NCI-H82 treated with DMSO at 0.1 percent for 48 hours (cell line): ENCODE results near the gene SLC9A8.

Experiments used
- DNase-seq: peaks from one replicate; lab custom pipeline; 2025; ENCODE audit not compliant: unreplicated experiment; lab: John Stamatoyannopoulos, UW

Gene SLC9A8

DNA sequence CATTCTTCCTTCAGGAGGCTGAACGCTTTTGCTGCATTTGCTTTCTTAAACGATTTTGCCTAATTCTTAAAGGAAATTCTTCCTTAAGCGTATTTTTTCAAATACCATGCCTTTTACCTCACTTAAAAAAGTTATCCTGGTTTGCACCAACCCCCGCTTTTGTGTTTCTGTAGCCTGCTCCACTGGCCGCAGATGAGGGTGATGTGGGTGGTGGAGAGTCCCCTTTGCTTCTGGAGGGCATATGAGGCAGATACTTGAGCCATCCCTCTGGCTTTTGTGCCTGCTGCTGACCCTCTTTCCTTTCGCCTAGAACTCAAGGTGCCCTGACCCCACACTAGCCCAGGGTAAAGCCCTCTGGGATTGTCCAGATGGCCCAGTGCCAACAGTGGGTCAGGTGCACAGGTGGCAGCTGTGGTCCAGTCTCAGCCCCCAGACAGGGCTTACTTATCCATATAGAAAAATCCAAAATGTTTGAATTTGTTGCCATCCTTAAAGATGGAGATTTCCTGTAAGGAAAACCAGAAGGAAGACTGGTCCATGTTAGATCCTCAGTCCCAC, 58.8 kb downstream of the SLC9A8 start:
- DNase-seq, result no peak

DNA sequence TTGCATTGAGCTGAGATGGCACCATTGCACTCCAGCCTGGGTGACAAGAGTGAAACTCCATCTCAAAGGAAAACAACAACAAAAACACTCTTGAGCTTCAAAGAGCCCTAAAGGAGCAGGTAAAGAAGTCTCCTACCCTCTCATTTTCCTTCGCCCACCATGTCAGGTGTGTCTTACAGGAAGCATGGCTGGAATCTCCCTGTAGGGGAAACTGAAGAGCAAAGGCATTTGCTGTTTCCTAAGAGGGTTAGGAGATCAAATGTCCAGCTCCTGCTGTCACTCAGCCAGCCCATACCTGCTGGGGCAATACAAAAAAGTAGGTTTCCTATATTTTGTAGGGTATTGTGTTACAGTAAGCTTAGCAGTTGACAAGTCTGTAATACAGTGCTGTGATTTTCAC, 59.4 kb downstream of the SLC9A8 start:
- no peak for DNase-seq

DNA sequence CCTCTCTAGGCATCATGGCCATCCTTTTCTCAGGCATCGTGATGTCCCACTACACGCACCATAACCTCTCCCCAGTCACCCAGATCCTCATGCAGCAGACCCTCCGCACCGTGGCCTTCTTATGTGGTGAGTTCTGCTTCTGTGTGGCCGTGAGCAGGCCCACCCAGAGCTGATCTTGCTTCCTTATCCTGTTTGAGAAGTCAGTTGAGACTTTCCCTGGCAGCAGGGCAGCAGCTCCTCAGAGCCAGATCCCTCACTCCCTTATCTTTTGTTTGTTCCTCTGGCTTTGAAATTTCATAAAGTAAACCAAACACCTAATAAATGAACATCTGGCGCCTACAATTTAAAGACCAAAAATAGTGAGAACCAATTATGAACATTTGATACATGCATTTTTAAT, 62.1 kb downstream of the SLC9A8 start:
- DNase-seq, result no peak

DNA sequence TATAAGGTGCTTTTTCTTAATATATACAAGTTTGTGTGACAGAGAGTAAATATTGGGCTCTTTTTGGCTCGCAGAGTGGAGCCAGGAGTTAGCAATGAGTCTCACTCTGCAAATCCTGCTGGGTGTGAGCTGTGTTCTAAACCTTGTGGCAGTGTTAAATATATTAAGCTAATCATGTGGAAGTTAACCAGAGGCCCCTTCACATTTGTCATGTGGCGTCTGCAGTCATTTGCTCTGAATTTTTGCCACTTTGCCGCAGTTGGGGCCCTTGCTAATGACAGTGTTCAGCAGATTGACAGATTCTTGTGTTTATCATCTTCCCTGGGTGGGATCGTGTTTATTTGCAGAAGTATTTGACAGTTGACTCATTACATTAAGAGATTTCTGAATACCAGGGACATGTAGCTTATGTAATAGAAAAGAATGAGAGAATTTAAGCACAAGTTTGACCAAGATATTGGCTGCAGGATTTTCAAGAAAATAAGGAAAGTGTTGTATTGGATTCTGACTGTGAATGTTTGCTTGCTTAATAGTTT, 64.8 kb downstream of the SLC9A8 start:
- no peak for DNase-seq

DNA sequence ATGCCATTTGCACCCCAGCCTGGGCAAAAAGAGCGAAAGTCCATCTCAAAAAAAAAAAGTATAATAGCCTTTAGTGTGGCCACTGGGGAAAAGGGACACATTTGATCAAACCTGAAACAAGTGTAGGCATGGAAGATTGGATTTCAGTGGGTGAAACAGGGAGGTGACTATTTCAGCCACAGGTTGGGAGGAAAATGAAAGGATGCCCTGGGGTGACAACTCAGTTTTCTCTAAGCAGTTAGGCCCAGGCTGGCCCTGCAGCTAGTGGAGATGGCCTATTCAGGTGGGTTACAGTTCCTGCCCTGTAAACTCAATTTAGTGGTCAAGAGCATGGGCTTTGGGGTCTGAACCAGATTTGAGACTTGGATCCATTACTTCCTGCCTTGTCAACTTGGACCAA, 66.3 kb downstream of the SLC9A8 start:
- DNase-seq, result no peak

DNA sequence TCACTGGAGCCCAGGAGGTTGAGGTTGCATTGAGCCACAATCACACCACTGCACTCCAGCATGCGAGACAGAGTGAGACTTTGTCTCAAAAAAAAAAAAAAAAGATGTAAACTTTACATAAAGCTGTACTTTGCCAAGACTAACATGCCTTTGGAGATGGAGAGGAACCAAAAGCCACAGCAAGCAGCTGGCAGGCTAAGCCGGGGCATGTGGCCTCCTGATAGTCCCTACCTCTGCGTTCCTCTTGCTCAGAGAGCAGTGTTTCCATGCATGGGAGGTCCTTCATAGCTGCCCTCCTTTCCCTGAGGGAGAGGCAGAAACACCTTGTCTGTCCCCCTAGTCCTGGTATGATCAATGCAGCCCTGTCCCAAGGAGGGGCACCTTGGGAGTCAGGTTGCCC, 67.5 kb downstream of the SLC9A8 start:
- DNase-seq, result no peak

DNA sequence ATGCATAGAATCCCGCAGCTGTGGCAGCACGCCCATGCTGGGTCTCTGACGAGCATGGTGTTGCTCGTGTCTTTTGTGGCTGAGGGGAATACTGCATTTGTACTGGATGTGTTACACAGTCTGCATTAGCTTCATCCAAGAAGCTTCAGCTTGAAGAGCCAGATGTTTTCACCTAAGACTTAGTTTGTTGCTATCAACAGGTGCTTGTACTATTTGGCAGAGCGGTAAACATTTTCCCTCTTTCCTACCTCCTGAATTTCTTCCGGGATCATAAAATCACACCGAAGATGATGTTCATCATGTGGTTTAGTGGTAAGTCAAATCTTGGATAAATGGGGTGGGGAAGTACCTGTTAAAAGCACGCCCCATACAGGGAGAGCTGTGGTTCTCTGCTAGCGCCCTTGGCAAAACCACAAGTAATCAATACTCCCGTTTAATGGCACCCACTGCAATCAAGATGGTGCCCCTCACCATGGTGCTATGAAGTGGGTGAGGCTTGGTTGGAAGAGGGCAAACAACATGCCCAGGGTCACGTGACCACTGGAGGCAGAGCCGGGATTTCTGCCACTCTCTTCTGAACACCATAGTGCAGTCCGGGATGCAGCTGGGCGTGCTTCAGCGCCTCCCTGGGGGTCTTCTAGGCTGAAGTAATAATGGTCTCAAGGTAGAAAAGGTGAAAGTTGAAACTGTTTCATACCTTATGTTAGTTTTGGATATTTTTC, 68.3 kb downstream of the SLC9A8 start:
- DNase-seq, result no peak

DNA sequence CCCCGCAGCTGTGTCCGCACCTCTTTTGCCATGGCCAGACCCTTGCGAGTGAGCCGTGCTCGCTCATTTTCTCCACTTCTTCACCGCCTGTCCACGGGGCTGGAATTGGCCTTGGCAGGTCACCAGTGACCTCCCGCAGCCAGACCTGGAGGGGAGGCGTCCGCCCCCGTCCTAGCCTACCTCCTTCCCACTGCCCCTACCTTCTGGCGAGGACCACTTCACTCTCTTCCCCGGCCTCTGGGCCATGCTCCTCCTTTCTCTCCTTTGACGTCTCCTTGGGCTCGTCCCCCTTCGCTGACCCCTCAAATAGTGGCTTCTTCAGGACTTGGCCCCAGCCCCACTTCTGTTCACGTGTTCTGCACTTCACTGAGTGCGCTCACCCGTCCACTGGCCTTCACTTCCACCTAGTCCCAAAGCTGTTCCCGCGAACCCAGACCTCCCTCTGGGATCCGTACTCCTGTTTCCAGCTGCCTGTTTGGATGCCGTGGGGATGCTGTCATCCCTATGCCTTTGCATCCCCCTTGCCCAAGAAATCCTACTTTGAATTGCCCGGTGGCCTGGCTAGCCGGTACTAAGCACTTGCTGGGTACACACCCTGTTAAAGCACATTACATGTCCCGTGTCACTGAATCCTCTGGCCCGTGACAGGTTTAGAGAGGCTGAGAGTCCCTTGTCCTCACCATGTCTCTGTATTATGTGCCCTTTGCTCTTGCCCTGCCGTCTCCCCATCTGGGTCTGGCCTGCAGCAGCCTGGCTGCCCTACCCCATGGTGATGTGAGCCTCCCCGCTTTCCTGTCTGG, 69.7 kb downstream of the SLC9A8 start:
- no peak for DNase-seq

DNA sequence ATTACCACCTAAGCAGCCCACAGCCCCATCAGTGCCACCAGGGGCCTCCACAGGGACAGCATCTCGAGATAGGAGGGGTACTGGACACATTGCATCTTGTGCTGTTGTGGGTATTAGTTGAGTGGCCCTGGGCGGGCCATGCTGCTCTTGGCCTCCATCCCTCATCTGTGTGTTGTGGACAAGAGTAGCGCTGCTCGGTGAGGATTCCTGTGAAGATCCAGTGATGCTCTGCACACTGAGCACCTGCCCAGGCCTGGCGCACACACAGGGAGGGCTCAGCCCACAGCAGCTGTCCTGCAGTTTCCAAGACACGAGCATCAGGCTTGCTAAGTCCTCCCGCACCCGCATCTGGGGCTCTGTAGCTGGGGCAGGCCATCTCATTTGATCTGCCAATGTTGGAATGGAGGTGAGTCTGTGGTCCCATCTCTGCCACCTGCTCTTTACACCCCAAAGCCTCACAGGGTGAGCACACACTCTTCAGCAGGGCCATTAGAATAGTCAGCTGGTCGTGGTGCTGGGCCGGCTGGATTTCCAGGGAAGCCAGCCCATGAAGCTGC, 70.7 kb downstream of the SLC9A8 start:
- no peak for DNase-seq

DNA sequence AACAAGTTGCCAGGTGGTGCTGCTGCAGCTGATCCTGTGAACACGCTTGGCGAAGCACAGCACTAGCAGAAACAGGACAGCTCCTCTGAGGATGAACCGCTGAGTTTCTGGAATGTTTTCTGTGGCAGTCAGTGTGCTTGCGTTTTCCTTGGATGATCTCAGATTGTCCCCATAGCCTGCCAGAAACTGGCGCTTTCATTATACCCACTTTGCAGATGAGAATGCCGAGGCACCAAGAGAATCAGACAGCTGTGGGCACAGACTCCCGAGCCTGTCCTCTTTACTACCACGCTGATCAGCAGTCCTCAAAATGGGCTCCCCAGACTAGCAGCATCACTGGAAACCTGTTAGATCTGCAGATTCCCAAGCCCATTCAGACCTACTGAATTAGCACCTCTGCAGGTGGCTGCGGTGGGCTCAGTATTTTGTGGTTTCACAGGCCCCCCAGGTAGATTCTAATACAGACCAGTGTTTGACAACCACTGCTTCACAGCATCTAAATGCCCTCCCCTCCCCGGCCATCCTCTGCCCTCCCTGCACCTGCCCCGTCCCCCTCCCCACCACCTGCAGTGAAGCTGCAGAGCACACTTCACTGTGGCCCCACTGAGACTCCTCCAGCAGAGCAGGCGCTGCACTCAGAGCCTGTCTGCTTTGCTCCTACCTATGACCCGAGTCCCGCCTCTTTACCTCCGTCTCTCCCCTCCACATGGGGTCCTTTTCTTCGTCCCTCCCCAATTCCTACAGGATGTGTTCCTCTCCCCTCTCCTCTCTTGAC, 73.1 kb downstream of the SLC9A8 start:
- DNase-seq, result no peak

DNA sequence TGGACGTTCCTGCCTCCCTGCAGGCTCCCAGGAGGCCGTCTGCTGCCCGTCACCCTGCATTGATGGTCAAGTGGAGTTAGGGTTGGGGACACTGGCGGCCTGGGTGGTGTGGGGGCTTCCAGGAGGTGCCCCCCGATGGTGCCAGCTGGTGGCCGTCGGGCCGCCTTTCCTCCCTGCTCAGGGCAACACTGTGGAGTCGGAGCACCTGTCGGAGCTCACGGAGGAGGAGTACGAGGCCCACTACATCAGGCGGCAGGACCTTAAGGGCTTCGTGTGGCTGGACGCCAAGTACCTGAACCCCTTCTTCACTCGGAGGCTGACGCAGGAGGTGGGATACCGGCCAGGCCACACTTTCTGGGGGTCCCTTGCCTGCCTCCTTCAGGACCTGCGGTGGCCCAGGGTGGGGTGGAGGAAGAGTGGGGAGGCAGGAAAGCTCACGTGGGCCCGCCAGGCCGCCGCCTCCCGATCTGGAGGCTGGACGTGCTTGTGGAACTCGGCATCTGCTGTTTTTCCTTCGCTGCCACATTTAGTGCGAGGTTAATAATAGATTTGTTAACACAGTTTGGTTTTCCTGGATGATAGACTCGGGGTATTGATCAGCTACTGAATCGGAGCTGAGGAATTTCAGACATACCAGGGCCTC, 74.1 kb downstream of the SLC9A8 start:
- no peak for DNase-seq

DNA sequence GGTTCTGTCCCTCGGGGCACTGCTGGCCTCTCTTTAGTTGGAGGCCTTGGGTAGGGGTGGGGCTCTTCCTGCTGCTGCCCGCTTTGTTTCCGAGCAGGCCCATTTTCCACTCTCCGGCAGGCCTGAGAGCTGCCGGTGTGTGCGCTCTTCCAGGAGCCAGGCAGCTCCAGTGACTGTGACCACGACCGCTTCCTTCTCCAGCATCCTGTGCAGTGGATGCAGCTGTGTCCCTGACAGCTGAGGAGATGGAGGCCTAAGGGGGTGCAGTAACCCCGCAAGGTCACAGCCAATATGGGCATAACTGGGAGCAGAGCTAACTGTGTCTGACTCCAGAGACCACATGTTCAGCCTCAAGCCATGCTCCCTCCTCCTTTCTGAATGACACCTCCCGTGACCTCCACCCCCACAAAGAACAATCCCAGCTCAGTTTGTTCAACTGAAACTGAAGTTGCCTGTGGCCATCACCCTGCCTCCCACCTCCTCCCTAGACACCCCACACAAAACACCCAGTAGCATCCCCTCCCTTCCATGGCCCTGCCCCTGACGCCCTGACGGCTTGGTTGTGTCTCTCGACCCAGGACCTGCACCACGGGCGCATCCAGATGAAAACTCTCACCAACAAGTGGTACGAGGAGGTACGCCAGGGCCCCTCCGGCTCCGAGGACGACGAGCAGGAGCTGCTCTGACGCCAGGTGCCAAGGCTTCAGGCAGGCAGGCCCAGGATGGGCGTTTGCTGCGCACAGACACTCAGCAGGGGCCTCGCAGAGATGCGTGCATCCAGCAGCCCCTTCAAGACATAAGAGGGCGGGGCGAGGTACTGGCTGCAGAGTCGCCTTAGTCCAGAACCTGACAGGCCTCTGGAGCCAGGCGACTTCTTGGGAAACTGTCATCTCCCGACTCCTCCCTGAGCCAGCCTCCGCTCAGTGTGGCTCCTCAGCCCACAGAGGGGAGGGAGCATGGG, 74.9 kb downstream of the SLC9A8 start:
- DNase-seq, result no peak

DNA sequence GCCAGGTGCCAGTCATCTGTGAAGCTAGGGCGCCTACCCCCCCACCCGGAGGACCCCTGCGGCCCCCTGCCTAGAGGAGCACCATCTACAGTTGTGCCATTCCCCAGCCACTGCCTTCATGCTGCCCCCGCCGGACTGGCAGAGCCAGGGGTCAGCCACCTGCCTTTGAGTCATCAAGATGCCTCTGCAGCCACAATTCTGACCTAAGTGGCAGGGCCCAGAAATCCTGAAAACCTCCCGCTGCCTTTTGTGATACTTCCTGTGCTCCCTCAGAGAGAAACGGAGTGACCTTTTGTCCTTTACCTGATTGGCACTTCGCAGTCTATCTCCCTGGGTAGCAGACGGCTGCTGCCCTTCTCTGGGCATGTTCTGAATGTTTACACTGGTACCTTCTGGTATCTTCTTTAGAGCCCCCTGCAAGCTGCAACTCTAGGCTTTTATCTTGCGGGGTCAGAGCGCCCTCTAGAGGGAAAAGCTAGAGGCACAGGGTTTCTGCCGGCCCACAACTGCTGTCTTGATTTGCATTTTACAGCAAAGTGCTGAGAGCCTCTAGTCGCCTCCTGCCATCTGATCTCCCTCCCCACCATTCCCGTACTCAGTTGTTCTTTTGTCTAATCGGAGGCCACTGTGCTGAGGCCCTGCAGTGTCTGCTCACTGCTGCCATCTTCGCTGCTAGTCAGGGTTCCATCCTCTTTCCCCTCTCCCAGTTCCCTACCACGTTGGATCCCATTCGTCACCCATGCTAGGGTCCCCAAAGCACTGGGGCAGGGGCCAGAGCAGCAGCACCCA, 75.8 kb downstream of the SLC9A8 start:
- DNase-seq, result peak; percentile 30

DNA sequence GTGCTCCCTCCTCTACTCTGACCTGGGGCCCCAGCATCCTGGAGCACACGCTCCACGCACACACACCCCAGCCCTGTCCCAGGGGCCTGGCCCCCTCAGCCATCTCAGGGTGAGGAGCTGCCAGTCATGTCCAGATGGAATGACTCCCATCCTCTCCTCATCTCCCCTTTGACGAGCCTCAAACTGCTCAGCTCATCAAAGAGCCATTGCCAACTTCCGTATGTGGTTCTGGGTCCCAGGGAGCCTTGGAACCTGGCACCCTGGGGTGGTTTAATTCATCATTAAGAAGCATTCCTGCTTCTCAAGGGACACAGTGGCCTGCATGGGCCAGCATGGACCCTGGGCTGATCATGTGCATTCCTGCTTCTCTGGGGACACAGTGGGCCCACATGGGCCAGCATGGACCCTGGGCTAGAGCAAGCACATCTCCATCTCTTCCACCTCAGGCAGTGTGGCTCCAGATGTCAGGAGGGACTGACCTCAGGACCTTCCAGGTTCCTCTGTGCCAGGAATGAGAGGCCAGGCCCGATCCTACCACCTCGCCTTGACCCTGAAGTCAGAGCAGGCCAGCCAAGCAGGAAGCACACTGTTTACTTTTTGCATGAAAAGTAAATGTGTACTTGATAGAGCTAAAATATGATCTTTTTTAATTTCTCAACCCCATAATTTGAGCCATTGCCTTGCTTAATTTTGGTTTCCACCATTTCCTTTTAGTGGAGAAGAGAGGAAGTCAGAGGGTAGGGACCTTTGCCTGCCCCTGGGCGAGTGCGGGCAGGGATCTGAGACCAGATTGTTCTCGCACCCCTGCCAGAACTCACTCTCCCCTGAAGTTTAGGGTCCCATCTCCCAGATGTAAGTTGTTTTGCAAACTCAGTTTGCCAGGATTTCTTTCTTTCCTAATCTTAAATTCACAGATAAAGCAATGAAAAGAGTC, 76.6 kb downstream of the SLC9A8 start:
- no peak for DNase-seq

DNA sequence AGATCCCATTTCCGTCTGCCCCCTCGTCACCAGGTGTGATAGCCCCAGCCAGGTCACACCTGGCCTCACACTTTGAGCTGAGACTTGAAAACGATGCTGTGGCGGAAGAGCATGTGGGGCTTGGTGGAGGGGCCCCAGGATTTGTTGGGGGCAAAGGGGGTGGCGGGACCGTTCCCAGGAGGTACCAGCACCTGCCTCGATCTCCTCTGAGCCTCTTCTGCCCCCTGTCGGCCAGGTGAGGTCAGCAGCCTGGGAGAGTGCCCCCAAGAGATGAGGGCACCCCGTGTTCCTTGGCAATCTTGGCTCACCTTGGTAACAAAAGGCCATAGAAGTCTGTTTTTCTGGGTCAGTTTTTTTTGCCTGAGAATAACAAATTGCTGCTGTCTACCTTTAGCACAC, 77.3 kb downstream of the SLC9A8 start:
- no peak for DNase-seq

DNA sequence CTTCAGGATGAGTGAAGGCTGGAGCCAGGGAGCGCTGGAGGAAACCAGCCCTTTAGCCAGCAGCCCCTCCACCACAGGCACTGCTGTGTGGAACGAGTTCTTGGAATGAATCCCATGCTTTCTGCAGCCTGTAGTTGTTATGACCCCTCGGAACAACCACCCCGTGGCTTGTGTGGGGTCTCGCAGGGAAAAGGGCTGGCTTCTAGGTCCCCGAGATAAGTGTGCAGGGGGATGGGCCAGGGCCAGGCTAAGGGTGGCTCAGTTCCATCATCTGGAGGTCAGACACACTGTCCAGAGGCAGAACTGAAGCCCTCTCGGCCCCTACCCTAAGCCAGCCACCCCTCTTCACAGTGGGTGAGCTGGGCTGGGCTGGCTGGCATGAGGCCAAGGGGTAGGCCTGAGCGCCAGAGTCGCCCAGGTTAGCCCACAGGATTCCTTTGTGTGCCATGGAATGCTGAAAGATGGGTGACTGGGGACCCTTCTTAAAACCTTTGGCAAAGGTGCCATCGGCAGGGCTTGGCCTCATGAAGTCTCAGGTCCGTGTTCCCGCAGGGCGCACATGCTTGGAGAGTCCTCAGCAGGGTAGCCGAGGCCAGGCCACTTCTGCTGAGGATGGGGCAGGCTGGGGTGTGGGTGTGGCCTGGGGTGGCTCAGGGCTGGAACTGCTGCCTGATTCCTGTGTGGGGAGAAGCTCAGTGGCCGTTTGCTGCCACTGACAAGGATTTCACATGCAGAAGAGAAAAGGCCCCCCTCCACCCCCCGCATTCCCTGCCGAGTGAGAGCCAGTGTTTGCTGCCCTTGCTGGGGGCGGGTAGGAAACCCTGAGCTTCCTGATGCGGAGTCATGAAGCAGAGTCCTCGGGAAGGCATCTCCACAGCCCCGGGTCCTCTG, 78.1 kb downstream of the SLC9A8 start:
- DNase-seq, result no peak
